Tibial artery (tissue), 4 donors: ENCODE data around the gene UBAC2.

ENCODE experiments used
- DNase-seq, 2 donors: peaks; one replicate each; pipeline ENCODE4 v3.0.0-alpha.2; 2019
- H3K27ac ChIP-seq, 2 donors: fragments of 200-600 bp; sonication (generic) in 1 of 2; 1 replicate in 1 of 2; 2 replicates in 1 of 2; pipeline ENCODE4 v1.5.1; 2018 to 2019; ENCODE audit warnings: mild to moderate bottlenecking in 1 of 2
- H3K27me3 ChIP-seq, 2 donors: fragments of 200-600 bp; sonication (generic) in 1 of 2; one replicate each; pipeline versions ENCODE4 v1.5.1 to v1.6.0; 2016 to 2019
- H3K36me3 ChIP-seq, 3 donors: fragments of 200-600 bp; sonication (generic) in 2 of 3; one replicate each; pipeline ENCODE4 v1.5.1; 2016 to 2019; ENCODE audit warnings: mild to moderate bottlenecking in 2 of 3
- H3K4me1 ChIP-seq, 4 donors: fragments of 200-600 bp; sonication (generic) in 2 of 4; 1 replicate in 3 of 4; 2 replicates in 1 of 4; pipeline ENCODE4 v1.5.1; 2016 to 2019
- H3K4me3 ChIP-seq, 2 donors: fragments of 200-600 bp; sonication (generic) in 1 of 2; 1 replicate in 1 of 2; 2 replicates in 1 of 2; pipeline ENCODE4 v1.5.1; 2018 to 2019; ENCODE audit warnings: mild to moderate bottlenecking in 2 of 2
- H3K9me3 ChIP-seq, 3 donors: fragments of 200-600 bp; sonication (generic) in 1 of 3; one replicate each; pipeline ENCODE4 v1.5.1; 2016 to 2019
- intact Hi-C: fragments of 100-400 bp; cut with DNase I; formaldehyde crosslinking; loops from one replicate; pipeline ENCODE4 v1.15.0; 2023; ENCODE audit warnings: low total_unique reads
- TF ChIP-seq, protein P1 (sequence below), 2 experiments: fragments of 200-600 bp in 1 of 2; fragments of 450-650 bp in 1 of 2; IDR thresholded peaks; one replicate each; pipeline ENCODE4 v1.5.1; 2017 to 2019; ENCODE audit warnings: antibody characterized with exemption in 2 of 2, mild to moderate bottlenecking in 1 of 2, moderate library complexity in 1 of 2

Gene UBAC2

DNA sequence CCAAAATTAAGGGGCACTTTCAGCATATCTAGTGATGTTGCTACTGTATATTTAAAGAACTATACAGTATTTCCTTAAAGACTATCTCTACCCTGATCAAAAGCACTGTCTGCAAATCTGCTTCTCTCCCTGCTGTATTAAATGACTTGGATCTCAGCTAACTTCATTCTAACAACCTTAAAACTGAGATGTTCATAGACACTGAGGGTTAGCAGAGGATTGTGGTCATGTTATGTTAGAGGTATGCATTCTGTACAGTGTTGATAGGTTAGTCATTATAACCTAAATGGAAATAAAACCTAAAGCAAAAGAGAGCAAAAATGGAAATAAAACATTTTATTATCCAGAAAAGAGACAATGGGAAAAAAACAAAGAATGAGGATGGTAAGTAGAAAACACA lies 96.7 kb downstream of the UBAC2 start:
- no peak overlapping the region for H3K4me3 ChIP-seq
- TF ChIP-seq, protein P1, sequence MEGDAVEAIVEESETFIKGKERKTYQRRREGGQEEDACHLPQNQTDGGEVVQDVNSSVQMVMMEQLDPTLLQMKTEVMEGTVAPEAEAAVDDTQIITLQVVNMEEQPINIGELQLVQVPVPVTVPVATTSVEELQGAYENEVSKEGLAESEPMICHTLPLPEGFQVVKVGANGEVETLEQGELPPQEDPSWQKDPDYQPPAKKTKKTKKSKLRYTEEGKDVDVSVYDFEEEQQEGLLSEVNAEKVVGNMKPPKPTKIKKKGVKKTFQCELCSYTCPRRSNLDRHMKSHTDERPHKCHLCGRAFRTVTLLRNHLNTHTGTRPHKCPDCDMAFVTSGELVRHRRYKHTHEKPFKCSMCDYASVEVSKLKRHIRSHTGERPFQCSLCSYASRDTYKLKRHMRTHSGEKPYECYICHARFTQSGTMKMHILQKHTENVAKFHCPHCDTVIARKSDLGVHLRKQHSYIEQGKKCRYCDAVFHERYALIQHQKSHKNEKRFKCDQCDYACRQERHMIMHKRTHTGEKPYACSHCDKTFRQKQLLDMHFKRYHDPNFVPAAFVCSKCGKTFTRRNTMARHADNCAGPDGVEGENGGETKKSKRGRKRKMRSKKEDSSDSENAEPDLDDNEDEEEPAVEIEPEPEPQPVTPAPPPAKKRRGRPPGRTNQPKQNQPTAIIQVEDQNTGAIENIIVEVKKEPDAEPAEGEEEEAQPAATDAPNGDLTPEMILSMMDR (IDR thresholded peaks at IDR 0.05), result no peak

DNA sequence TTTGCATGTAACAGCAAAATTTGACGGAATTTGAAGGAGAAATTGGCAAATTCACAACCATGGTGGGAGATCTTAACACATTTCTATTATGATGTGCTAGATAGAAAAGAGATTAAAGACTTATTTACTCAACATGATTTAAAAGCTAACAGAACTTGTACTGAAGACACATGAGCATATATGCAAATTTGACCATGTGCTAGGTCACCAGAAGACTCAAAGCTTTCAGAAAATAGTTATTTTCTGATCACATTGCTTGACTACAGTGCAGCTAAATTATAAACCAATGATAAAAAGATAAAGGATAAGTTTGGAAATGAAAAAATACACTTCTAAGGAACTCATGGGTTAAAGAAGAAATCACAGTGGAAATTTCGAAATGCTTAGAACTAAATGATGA lies 97.4 kb downstream of the UBAC2 start:
- Histone ChIP-seq H3K36me3 (peaks cover 0 to 8% (median 2%) of the 10 kb centered on the region in 3 donors), H3K4me1 (peaks cover 0 to 4% (median 0%) of the 10 kb centered on the region in 4 donors), H3K9me3 (no peaks in the 10 kb centered on the region), H3K4me3 (no peak overlapping the region), H3K27ac (no peak overlapping the region), H3K27me3 (no peaks in the 10 kb centered on the region)
- DNase-seq, result no peak
- intact Hi-C loops, result no loop called here
- TF ChIP-seq, protein P1 (IDR thresholded peaks at IDR 0.05), result no peak

More for the DNA sequence above, 96.7 kb downstream of the UBAC2 start:
- Histone ChIP-seq H3K4me1 (peaks cover 0 to 4% (median 0%) of the 10 kb centered on the region in 4 donors), H3K9me3 (no peaks in the 10 kb centered on the region), H3K36me3 (peaks cover 0 to 8% (median 5%) of the 10 kb centered on the region in 3 donors), H3K27ac (no peak overlapping the region), H3K27me3 (no peaks in the 10 kb centered on the region)
- intact Hi-C loops, result no loop called here
- no peak for DNase-seq

DNA sequence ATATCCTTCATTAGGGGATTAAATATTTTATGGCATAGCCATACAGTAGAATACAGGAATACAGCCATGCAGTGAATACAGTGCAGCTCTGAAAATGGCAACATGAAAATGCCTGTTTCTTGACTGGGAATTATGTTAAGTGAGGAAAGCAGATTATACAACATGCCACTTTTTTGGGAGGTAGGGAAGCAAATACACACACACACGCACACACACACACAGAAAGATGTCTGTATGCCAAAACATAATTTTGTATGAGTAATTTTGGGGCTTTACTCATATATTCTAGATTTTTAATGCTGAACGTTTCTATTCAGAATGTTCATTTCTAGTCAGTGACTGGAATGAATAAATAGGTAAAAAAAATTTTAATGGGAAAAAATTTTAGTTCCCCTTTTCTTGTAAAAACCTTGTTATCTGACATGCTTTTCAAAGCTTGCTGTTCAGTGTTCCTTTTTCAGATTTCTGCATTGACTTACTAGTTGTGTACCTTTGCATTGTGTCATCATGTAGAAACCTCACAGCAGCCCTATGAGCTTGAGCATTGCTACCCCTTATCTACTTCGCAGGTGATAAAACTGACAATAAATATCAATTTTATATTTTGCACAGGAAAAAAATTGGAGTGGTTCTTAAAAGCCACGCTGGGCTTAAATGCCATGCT lies 98.7 kb downstream of the UBAC2 start:
- peaks cover 0 to 8% (median 0%) of the 10 kb centered on the region in 3 donors for H3K36me3 ChIP-seq
- intact Hi-C loops, result no loop called here
- no peak overlapping the region for H3K27ac ChIP-seq
- DNase-seq, result no peak
- peaks cover 0 to 4% (median 0%) of the 10 kb centered on the region in 4 donors for H3K4me1 ChIP-seq
- TF ChIP-seq, protein P1 (IDR thresholded peaks at IDR 0.05), result no peak
- no peaks in the 10 kb centered on the region for H3K27me3 ChIP-seq
- H3K4me3 ChIP-seq, result no peak overlapping the region
- no peaks in the 10 kb centered on the region for H3K9me3 ChIP-seq

DNA sequence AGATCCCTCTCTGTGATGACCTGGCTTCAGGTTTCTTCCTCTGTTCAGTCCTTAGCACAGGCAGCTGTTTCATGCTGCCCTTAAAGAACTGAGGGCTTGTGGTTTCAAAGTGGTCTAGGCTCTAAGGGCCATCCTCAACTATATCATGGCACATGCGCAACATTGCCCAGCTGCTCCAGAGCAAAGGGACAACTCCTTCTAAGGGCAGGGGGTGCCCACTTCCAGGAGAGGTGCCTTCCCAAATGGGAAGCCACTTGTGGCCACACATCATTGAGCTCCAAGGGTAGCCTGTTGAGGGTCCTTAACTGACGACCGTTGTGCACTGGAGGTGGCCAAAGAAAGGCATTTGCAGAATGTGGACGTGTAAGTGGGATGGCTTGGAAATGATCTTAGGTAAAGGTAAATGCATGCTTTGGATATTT lies 99.3 kb downstream of the UBAC2 start:
- Histone ChIP-seq H3K4me3 (no peak overlapping the region), H3K9me3 (no peaks in the 10 kb centered on the region), H3K27ac (no peak overlapping the region), H3K4me1 (peaks cover 0 to 4% (median 0%) of the 10 kb centered on the region in 4 donors), H3K36me3 (peaks cover 0 to 6% (median 0%) of the 10 kb centered on the region in 3 donors), H3K27me3 (no peaks in the 10 kb centered on the region)
- DNase-seq, result no peak
- TF ChIP-seq, protein P1 (IDR thresholded peaks at IDR 0.05), result no peak
- intact Hi-C loops, result loop anchor here (10.0 kb wide), 1 partner anchor 205 kb away; the partner anchor contains the start of gene TM9SF2

DNA sequence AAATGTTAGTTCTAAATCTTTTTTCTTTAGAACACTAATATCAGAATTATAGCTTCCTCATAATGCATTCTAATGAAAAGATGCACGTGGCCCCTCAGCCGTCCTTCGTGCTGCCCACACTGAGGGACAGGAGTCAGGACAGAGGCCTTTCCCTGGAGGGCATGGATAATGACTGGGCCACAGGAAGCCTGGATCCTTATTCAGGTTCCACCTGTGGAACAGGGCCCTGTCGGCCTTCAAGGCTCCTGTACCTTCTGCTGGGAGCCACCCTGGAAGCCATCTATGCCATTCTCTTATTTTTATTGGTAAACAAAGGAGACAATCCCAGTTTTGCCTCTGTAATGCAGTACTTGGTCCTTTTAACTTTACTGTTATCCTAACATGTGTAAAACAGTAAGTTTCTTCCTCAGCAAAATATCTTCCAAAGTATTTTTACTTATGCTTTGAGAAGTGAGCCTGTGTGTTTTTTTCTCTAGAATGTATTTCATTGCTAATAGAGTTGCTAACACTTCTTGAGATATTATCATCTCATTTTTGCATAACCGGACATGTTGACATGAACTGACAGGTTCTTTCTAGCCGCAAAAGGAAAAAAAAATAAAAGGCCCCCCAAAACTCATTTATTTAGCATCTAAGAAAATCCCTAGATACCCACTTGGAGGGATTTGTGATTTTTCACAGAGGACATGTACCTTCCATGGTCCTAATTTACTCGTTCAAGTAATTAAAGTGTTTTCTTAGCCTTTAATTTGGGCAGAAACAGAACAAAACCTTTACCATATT lies 100.6 kb downstream of the UBAC2 start:
- intact Hi-C loops, result loop anchor here (10.0 kb wide), 1 partner anchor 204 kb away; the partner anchor contains the start of gene TM9SF2
- Histone ChIP-seq H3K27ac (no peak overlapping the region), H3K4me1 (peaks cover 0 to 4% (median 2%) of the 10 kb centered on the region in 4 donors), H3K9me3 (no peaks in the 10 kb centered on the region), H3K4me3 (no peak overlapping the region), H3K36me3 (no peaks in the 10 kb centered on the region), H3K27me3 (no peaks in the 10 kb centered on the region)
- TF ChIP-seq, protein P1 (IDR thresholded peaks at IDR 0.05), result no peak
- DNase-seq, result no peak
